ENCODE measurements around the gene TAF1. TPM values are rescaled to one million over a fixed set of nuclear protein-coding genes. Genes with fewer than 3 reads are reported as not detected.

Gene TAF1
- total RNA-seq, 4 donors from 2014 or later, result 13.2 to 21.7 (median 19.1) TPM

GRCh38 chrX:71466979-71467523 lies 100.9 kb downstream of the TAF1 start:
- TF ChIP-seq POLR2A (IDR thresholded peaks at IDR 0.05) (no peak), CTCF (IDR thresholded peaks at IDR 0.05 in 4 of 5, conservative IDR thresholded peaks at IDR 0.05 in 1 of 5) (no peak)
- no peak for ATAC-seq
- Histone ChIP-seq H3K4me1 (no peaks in the 10 kb centered on the region), H3K9me3 (no peaks in the 10 kb centered on the region), H3K4me3 (no peak overlapping the region), H3K27me3 (no peaks in the 10 kb centered on the region), H3K27ac (no peak overlapping the region), H3K36me3 (peaks cover 0 to 14% of the 10 kb centered on the region in 2 donors)
- DNase-seq, result no peak
- intact Hi-C loops (cut with DNase I; ENCODE audit: low total_unique reads), result no loop called here
- in situ Hi-C loops (cut with MboI; ENCODE audit: low sequenced_read_pairs in 4 of 4), result no loop called here

GRCh38 chrX:71475785-71476540 lies 109.8 kb downstream of the TAF1 start:
- no peaks in the 10 kb centered on the region for H3K27me3 ChIP-seq
- H3K4me3 ChIP-seq, result no peak overlapping the region
- no peak overlapping the region for H3K27ac ChIP-seq
- no peaks in the 10 kb centered on the region for H3K36me3 ChIP-seq
- no peaks in the 10 kb centered on the region for H3K4me1 ChIP-seq
- H3K9me3 ChIP-seq, result no peaks in the 10 kb centered on the region
- intact Hi-C loops (cut with DNase I; ENCODE audit: low total_unique reads) (no loop called here), in situ Hi-C loops (cut with MboI; ENCODE audit: low sequenced_read_pairs in 4 of 4) (no loop called here)
- no peak for ATAC-seq
- TF ChIP-seq CTCF (IDR thresholded peaks at IDR 0.05 in 4 of 5, conservative IDR thresholded peaks at IDR 0.05 in 1 of 5) (no peak), POLR2A (IDR thresholded peaks at IDR 0.05) (no peak)
- DNase-seq, result no peak

- Histone ChIP-seq H3K27ac (no peak overlapping the region), H3K4me3 (no peak overlapping the region), H3K36me3 (no peaks in the 10 kb centered on the region), H3K27me3 (no peaks in the 10 kb centered on the region), H3K9me3 (no peaks in the 10 kb centered on the region), H3K4me1 (no peaks in the 10 kb centered on the region)
- DNase-seq (no peak), ATAC-seq (no peak)
- in situ Hi-C loops (cut with MboI; ENCODE audit: low sequenced_read_pairs in 4 of 4) (no loop called here), intact Hi-C loops (cut with DNase I; ENCODE audit: low total_unique reads) (no loop called here)
- no peak for TF ChIP-seq POLR2A (IDR thresholded peaks at IDR 0.05)
- no peak for TF ChIP-seq CTCF (IDR thresholded peaks at IDR 0.05 in 4 of 5, conservative IDR thresholded peaks at IDR 0.05 in 1 of 5)
Measured at GRCh38 chrX:71482228-71482958, 116.2 kb downstream of the TAF1 start.

GRCh38 chrX:71487814-71488213 lies 121.7 kb downstream of the TAF1 start:
- TF ChIP-seq CTCF (IDR thresholded peaks at IDR 0.05 in 4 of 5, conservative IDR thresholded peaks at IDR 0.05 in 1 of 5), result no peak
- TF ChIP-seq POLR2A (IDR thresholded peaks at IDR 0.05), result no peak
- H3K4me1 ChIP-seq, result no peaks in the 10 kb centered on the region
- H3K4me3 ChIP-seq, result no peak overlapping the region
- no peak overlapping the region for H3K27ac ChIP-seq
- intact Hi-C loops (cut with DNase I; ENCODE audit: low total_unique reads), result no loop called here
- no peaks in the 10 kb centered on the region for H3K27me3 ChIP-seq
- DNase-seq (no peak), ATAC-seq (no peak)
- no peaks in the 10 kb centered on the region for H3K36me3 ChIP-seq
- in situ Hi-C loops (cut with MboI; ENCODE audit: low sequenced_read_pairs in 4 of 4), result no loop called here
- H3K9me3 ChIP-seq, result no peaks in the 10 kb centered on the region
